T-cell (primary cell): ENCODE results near the gene TPH2. TPM values are rescaled to one million over a fixed set of nuclear protein-coding genes. Genes with fewer than 3 reads are reported as not detected.

Experiments used
- ATAC-seq, 4 experiments: fragments of 200-7000 bp in 3 of 4; fragments of 150-1000 bp in 1 of 4; cut with Tn5 transposase; replicated peaks in 1 of 4; 1 replicate in 3 of 4; 2 replicates in 1 of 4; pipeline ENCODE4 v1.10.0; 2021; ENCODE audit warnings: moderate library complexity in 3 of 4, mild to moderate bottlenecking in 2 of 4, moderate number of reproducible peaks in 1 of 4
- CTCF ChIA-PET, 2 donors: fragments of 300-600 bp; sonication (Branson Sonifier 250); formaldehyde crosslinking; loops; one replicate each; lab custom pipeline; 2022; ENCODE audit warnings: antibody characterized with exemption in 2 of 2; lab: Charles Lee
- POLR2A ChIA-PET, 2 donors: fragments of 300-600 bp; sonication (Branson Sonifier 250); formaldehyde crosslinking; loops; one replicate each; lab custom pipeline; 2022; ENCODE audit warnings: antibody characterized with exemption in 2 of 2; lab: Charles Lee
- DNase-seq, 35 experiments: peaks; one replicate each; pipeline versions ENCODE4 v3.0.0 to v3.0.0-alpha.2; 2013 to 2023
- H3K27ac ChIP-seq: one replicate; pipeline ENCODE4 v1.5.1; 2013; ENCODE audit warnings: low read length
- H3K27me3 ChIP-seq, 2 experiments: replicated peaks in 1 of 2; 1 replicate in 1 of 2; 2 replicates in 1 of 2; pipeline versions ENCODE4 v1.6.1 to v1.7.0; 2013; ENCODE audit warnings: low read length in 1 of 2, mixed read lengths in 1 of 2; ENCODE audit not compliant: control insufficient read depth in 2 of 2, insufficient read depth in 2 of 2; ENCODE audit errors: extremely low read depth in 1 of 2
- H3K36me3 ChIP-seq, 2 donors: 1 replicate in 1 of 2; 2 replicates in 1 of 2; pipeline versions ENCODE4 v1.6.1 to v1.7.0; 2013; ENCODE audit warnings: low read length in 1 of 2; ENCODE audit not compliant: control insufficient read depth in 2 of 2, insufficient read depth in 1 of 2; ENCODE audit errors: extremely low read depth in 1 of 2
- H3K4me1 ChIP-seq, 2 experiments: 1 replicate in 1 of 2; 2 replicates in 1 of 2; pipeline versions ENCODE4 v1.6.1 to v1.7.0; 2013; ENCODE audit warnings: low read length in 2 of 2, mixed read lengths in 1 of 2; ENCODE audit not compliant: insufficient read depth in 2 of 2, control insufficient read depth in 1 of 2; ENCODE audit errors: extremely low read depth in 1 of 2
- H3K4me3 ChIP-seq, 2 donors: 1 replicate in 1 of 2; 2 replicates in 1 of 2; pipeline versions ENCODE4 v1.5.1 to v1.7.0; 2013; ENCODE audit warnings: mild to moderate bottlenecking in 2 of 2, low read length in 1 of 2, moderate library complexity in 1 of 2; ENCODE audit not compliant: control insufficient read depth in 1 of 2; ENCODE audit errors: extremely low read depth in 1 of 2
- H3K9me3 ChIP-seq: 2 replicates; pipeline ENCODE4 v1.7.0; 2013
- H3K27ac Mint-ChIP-seq, 2 donors: one replicate each; pipeline ENCODE4 v1.8.0; 2020 to 2021; ENCODE audit warnings: mild to moderate bottlenecking in 2 of 2, mixed read lengths in 2 of 2
- H3K27me3 Mint-ChIP-seq, 2 donors: one replicate each; pipeline ENCODE4 v1.8.0; 2021 to 2022; ENCODE audit warnings: mixed read lengths in 2 of 2
- H3K36me3 Mint-ChIP-seq: one replicate; pipeline ENCODE4 v1.8.0; 2021; ENCODE audit warnings: mixed read lengths
- H3K4me1 Mint-ChIP-seq, 3 donors: one replicate each; pipeline ENCODE4 v1.8.0; 2020 to 2022; ENCODE audit warnings: mixed read lengths in 3 of 3, mild to moderate bottlenecking in 1 of 3
- H3K4me3 Mint-ChIP-seq, 3 donors: one replicate each; pipeline ENCODE4 v1.8.0; 2020 to 2022; ENCODE audit warnings: mild to moderate bottlenecking in 3 of 3, mixed read lengths in 3 of 3, moderate library complexity in 3 of 3
- H3K9me3 Mint-ChIP-seq, 3 donors: one replicate each; pipeline ENCODE4 v1.8.0; 2020 to 2022; ENCODE audit warnings: mixed read lengths in 3 of 3
- WGBS: methylation state at CpG from one replicate; pipeline ENCODE4 v1.1.5; 2013; ENCODE audit warnings: missing lambda C conversion rate; ENCODE audit not compliant: insufficient coverage; 5-methylcytosine and 5-hydroxymethylcytosine counted together
- total RNA-seq, 35 experiments: library from RNA in 6 of 35; stranded (reverse) in 6 of 35; fragments of 120-200 nt in 1 of 35; gene quantifications; one replicate each; pipeline versions ENCODE4 v1.2.1 to v1.2.4 and lab custom pipeline; 2013 to 2026

Gene TPH2
- total RNA-seq, 5 donors from 2014 or later (not counting 1 experiment from before 2014, with no cell fraction given), result 0.15 to 0.23 TPM; not detected in 3

DNA sequence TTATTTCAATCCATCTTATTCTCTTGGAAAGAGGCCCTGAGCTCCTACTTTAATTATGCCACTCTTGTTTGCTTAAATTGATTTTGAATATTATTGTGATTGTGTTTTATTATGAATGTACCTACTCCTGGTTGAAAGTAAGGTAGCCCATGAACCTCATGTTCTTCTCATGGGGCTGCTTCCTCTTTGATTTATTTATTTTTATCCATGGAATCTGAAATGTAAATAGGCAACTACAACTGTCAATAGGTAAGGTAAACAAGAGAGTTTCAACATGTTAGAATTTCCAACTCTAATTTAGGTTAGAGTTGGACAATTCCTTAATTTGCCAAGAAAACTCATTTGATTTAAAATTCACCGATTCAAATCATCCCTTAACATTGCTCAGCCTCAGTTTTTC is 16.2 kb downstream of the TPH2 start:
- H3K27me3 Mint-ChIP-seq, result peaks cover 12 to 23% of the 10 kb centered on the region in 2 donors
- no peaks in the 10 kb centered on the region for H3K4me1 Mint-ChIP-seq

GRCh38 chr12:71955970-71956369 is 17.3 kb downstream of the TPH2 start:
- Mint-ChIP-seq H3K9me3 (no peaks in the 10 kb centered on the region), H3K4me1 (no peaks in the 10 kb centered on the region), H3K27me3 (peaks cover 8 to 19% of the 10 kb centered on the region in 2 donors), H3K4me3 (no peak overlapping the region), H3K36me3 (no peaks in the 10 kb centered on the region), H3K27ac (no peak overlapping the region)
- CTCF ChIA-PET, result no interaction called here
- ATAC-seq, result no peak
- Histone ChIP-seq H3K27me3 (no peaks in the 10 kb centered on the region), H3K36me3 (no peaks in the 10 kb centered on the region), H3K9me3 (no peaks in the 10 kb centered on the region), H3K4me3 (no peak overlapping the region), H3K27ac (no peak overlapping the region), H3K4me1 (no peaks in the 10 kb centered on the region)
- 63% methylated on average over 2 of the region's 2 CpGs for WGBS
- DNase-seq, result no peak
- POLR2A ChIA-PET, result interaction anchor here in 1 of 2 donors (0.6 kb wide), 1 partner anchor 225 kb away, joined by 7 read pairs; no protein-coding TSS in a partner anchor

More for the DNA sequence above, 16.2 kb downstream of the TPH2 start:
- H3K4me3 ChIP-seq, result no peak overlapping the region
- CTCF ChIA-PET, result no interaction called here
- ATAC-seq (no peak), DNase-seq (no peak)
- no peaks in the 10 kb centered on the region for H3K4me1 ChIP-seq
- POLR2A ChIA-PET, result no interaction called here
- Mint-ChIP-seq H3K27ac (no peak overlapping the region), H3K4me3 (no peak overlapping the region), H3K9me3 (no peaks in the 10 kb centered on the region), H3K36me3 (no peaks in the 10 kb centered on the region)
- H3K36me3 ChIP-seq, result no peaks in the 10 kb centered on the region
- WGBS, result no CpG with 5 or more reads among the region's 1 CpG
- no peaks in the 10 kb centered on the region for H3K9me3 ChIP-seq
- H3K27ac ChIP-seq, result no peak overlapping the region
- H3K27me3 ChIP-seq, result no peaks in the 10 kb centered on the region

GRCh38 chr12:71958056-71958455 is 19.4 kb downstream of the TPH2 start:
- no peaks in the 10 kb centered on the region for H3K27me3 ChIP-seq
- no peaks in the 10 kb centered on the region for H3K4me1 ChIP-seq
- no peaks in the 10 kb centered on the region for H3K9me3 ChIP-seq
- Mint-ChIP-seq H3K9me3 (no peaks in the 10 kb centered on the region), H3K27ac (no peak overlapping the region), H3K4me1 (no peaks in the 10 kb centered on the region), H3K4me3 (no peak overlapping the region), H3K36me3 (no peaks in the 10 kb centered on the region), H3K27me3 (peaks cover 10 to 21% of the 10 kb centered on the region in 2 donors)
- DNase-seq (no peak), ATAC-seq (no peak)
- no peak overlapping the region for H3K4me3 ChIP-seq
- ChIA-PET CTCF (interaction anchor here in 1 of 2 donors (0.6 kb wide), 1 partner anchor 49 kb away, joined by 3 read pairs; no protein-coding TSS in a partner anchor), POLR2A (no interaction called here)
- H3K36me3 ChIP-seq, result no peaks in the 10 kb centered on the region
- WGBS, result no CpG with 5 or more reads among the region's 2 CpGs
- H3K27ac ChIP-seq, result no peak overlapping the region

- Mint-ChIP-seq H3K27me3 (peaks cover 6 to 21% of the 10 kb centered on the region in 2 donors), H3K36me3 (no peaks in the 10 kb centered on the region), H3K27ac (no peak overlapping the region), H3K9me3 (no peaks in the 10 kb centered on the region), H3K4me3 (no peak overlapping the region), H3K4me1 (no peaks in the 10 kb centered on the region)
- no CpG with 5 or more reads among the region's 2 CpGs for WGBS
- DNase-seq, result no peak
- no peak for ATAC-seq
- H3K4me3 ChIP-seq, result no peak overlapping the region
- ChIA-PET CTCF (no interaction called here), POLR2A (no interaction called here)
- H3K27me3 ChIP-seq, result no peaks in the 10 kb centered on the region
- H3K27ac ChIP-seq, result no peak overlapping the region
- no peaks in the 10 kb centered on the region for H3K36me3 ChIP-seq
- H3K9me3 ChIP-seq, result no peaks in the 10 kb centered on the region
- no peaks in the 10 kb centered on the region for H3K4me1 ChIP-seq
Observed at GRCh38 chr12:71958457-71958856, 19.8 kb downstream of the TPH2 start.

DNA sequence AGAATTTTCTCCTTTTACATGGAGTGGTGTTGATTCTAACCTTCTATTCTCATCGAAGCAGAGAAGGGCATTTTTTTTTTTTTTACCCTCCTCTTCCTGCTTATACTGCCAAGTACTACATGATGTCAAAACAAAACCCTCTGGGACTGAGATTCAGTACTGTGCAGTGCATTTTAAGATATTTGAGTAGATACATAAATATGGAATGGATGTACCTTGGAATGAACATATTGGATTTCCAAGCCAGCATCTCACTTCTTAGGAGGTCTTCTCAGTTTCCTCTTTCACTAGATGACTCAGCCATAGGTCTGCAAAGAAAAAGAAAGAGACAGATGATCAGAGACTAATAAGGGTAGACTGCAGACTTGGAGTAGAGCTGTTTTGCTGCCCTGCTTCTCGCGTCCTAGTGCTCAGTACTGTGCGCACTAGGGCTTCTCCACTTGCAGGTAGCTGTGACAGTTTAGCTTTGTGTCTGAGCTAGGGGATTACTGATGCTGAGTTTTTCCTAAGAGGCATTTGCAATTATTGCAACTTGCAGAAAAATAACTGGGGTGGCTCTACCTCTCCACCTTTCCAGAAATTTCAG is 20.4 kb downstream of the TPH2 start:
- no peak overlapping the region for H3K4me3 Mint-ChIP-seq
- POLR2A ChIA-PET, result no interaction called here
- Histone ChIP-seq H3K9me3 (no peaks in the 10 kb centered on the region), H3K4me1 (no peaks in the 10 kb centered on the region), H3K27me3 (no peaks in the 10 kb centered on the region), H3K27ac (no peak overlapping the region), H3K36me3 (no peaks in the 10 kb centered on the region), H3K4me3 (no peak overlapping the region)
- no peaks in the 10 kb centered on the region for H3K4me1 Mint-ChIP-seq
- 100% methylated on average over 3 of the region's 4 CpGs for WGBS
- no peak overlapping the region for H3K27ac Mint-ChIP-seq
- no peaks in the 10 kb centered on the region for H3K36me3 Mint-ChIP-seq
- H3K9me3 Mint-ChIP-seq, result no peaks in the 10 kb centered on the region
- peaks cover 6 to 21% of the 10 kb centered on the region in 2 donors for H3K27me3 Mint-ChIP-seq
- DNase-seq (no peak), ATAC-seq (no peak)
- CTCF ChIA-PET, result no interaction called here

GRCh38 chr12:71967211-71967610 is 28.6 kb downstream of the TPH2 start:
- WGBS, result 80% methylated on average over 2 of the region's 3 CpGs
- no peak overlapping the region for H3K27ac ChIP-seq
- H3K36me3 Mint-ChIP-seq, result no peaks in the 10 kb centered on the region
- no peak overlapping the region for H3K4me3 ChIP-seq
- no peak overlapping the region for H3K4me3 Mint-ChIP-seq
- CTCF ChIA-PET, result no interaction called here
- H3K4me1 ChIP-seq, result no peaks in the 10 kb centered on the region
- H3K36me3 ChIP-seq, result no peaks in the 10 kb centered on the region
- H3K9me3 ChIP-seq, result no peaks in the 10 kb centered on the region
- DNase-seq (no peak), ATAC-seq (no peak)
- H3K9me3 Mint-ChIP-seq, result no peaks in the 10 kb centered on the region
- H3K4me1 Mint-ChIP-seq, result no peaks in the 10 kb centered on the region
- H3K27me3 Mint-ChIP-seq, result peaks cover 17 to 21% of the 10 kb centered on the region in 2 donors
- peaks cover 2 to 7% of the 10 kb centered on the region in 2 experiments for H3K27me3 ChIP-seq
- POLR2A ChIA-PET, result no interaction called here
- no peak overlapping the region for H3K27ac Mint-ChIP-seq
